PC-9 (cell line): Measurements from ENCODE around the gene SIK3. TPM values are rescaled to one million over a fixed set of nuclear protein-coding genes. Genes with fewer than 3 reads are reported as not detected.
A peak's percentile ranks its signal among the peaks of the same experiment; 100 is the strongest.
"Not testable (repeated sequence)": the region's sequence is repeated elsewhere in the genome, so short reads cannot be mapped to it uniquely, and the experiment has no call there.

Experiments used
- BruUV-seq: library from RNA; stranded (reverse); fragments of 400-500 nt; replicated peaks from 2 replicates; lab custom pipeline; 2021; lab: Mats Ljungman, UMichigan
- CTCF ChIA-PET: fragments of 300-600 bp; sonication (Branson Sonifier 250); formaldehyde crosslinking; loops from one replicate; lab custom pipeline; 2022; ENCODE audit warnings: antibody characterized with exemption; lab: Charles Lee
- POLR2A ChIA-PET: fragments of 300-600 bp; sonication (Branson Sonifier 250); formaldehyde crosslinking; loops from one replicate; lab custom pipeline; 2022; ENCODE audit warnings: antibody characterized with exemption; ENCODE audit not compliant: unreplicated experiment; lab: Charles Lee
- DNase-seq, 2 experiments: peaks; one replicate each; pipeline versions ENCODE4 v3.0.0 to v3.0.0-alpha.2; 2015 to 2022; ENCODE audit warnings: mixed read lengths in 1 of 2
- H2AFZ ChIP-seq: fragments of 200-600 bp; sonication (generic); 2 replicates; pipeline ENCODE4 v1.8.1; 2017; ENCODE audit warnings: antibody characterized with exemption
- H3F3A ChIP-seq: fragments of 200-600 bp; sonication (generic); 2 replicates; pipeline ENCODE4 v1.8.1; 2017; ENCODE audit warnings: antibody characterized with exemption, mild to moderate bottlenecking, low read depth; ENCODE audit not compliant: insufficient read depth
- H3K27ac ChIP-seq: fragments of 200-600 bp; sonication (generic); 2 replicates; pipeline ENCODE4 v1.6.1; 2016; ENCODE audit warnings: mixed run types
- H3K27me3 ChIP-seq: fragments of 200-600 bp; sonication (generic); 2 replicates; pipeline ENCODE4 v1.6.1; 2016; ENCODE audit warnings: low read depth, mixed run types; ENCODE audit not compliant: insufficient read depth
- H3K36me3 ChIP-seq: fragments of 200-600 bp; sonication (generic); 2 replicates; pipeline ENCODE4 v1.6.1; 2016; ENCODE audit warnings: low read depth, mixed run types
- H3K4me1 ChIP-seq: fragments of 200-600 bp; sonication (generic); replicated peaks from 2 replicates; pipeline ENCODE4 v1.6.1; 2016; ENCODE audit warnings: mixed run types; ENCODE audit not compliant: insufficient read depth
- H3K4me2 ChIP-seq: fragments of 200-600 bp; sonication (generic); 2 replicates; pipeline ENCODE4 v1.6.1; 2017; ENCODE audit warnings: mixed run types
- H3K4me3 ChIP-seq: fragments of 200-600 bp; sonication (generic); 2 replicates; pipeline ENCODE4 v1.6.1; 2016; ENCODE audit warnings: mixed run types
- H3K79me2 ChIP-seq: fragments of 200-600 bp; sonication (generic); 2 replicates; pipeline ENCODE4 v1.6.1; 2017; ENCODE audit warnings: low read depth, mixed run types
- H3K9me2 ChIP-seq: fragments of 200-600 bp; sonication (generic); 2 replicates; pipeline ENCODE4 v1.8.1; 2017; ENCODE audit warnings: mild to moderate bottlenecking; ENCODE audit not compliant: insufficient read depth
- H3K9me3 ChIP-seq: fragments of 200-600 bp; sonication (generic); 2 replicates; pipeline ENCODE4 v1.8.1; 2016; ENCODE audit warnings: low read depth; ENCODE audit not compliant: insufficient read depth
- H4K20me1 ChIP-seq: fragments of 200-600 bp; sonication (generic); 2 replicates; pipeline ENCODE4 v1.8.1; 2017; ENCODE audit not compliant: insufficient read depth
- CTCF ChIP-seq: fragments of 200-600 bp; sonication (generic); conservative IDR thresholded peaks from 2 replicates; pipeline ENCODE4 v1.6.1; 2017; ENCODE audit warnings: mixed run types, antibody characterized with exemption, mild to moderate bottlenecking, moderate library complexity
- EZH2 ChIP-seq: fragments of 200-600 bp; sonication (generic); IDR thresholded peaks from 2 replicates; pipeline ENCODE4 v1.8.0; 2017; ENCODE audit warnings: antibody characterized with exemption, low read depth
- intact Hi-C: fragments of 100-400 bp; cut with micrococcal nuclease; formaldehyde crosslinking; loops from one replicate; pipeline ENCODE4 v1.10.0; 2022; ENCODE audit not compliant: unreplicated experiment
- total RNA-seq: library from RNA; stranded (reverse); gene quantifications from 2 replicates; pipeline ENCODE4 v1.2.3, GENCODE V29; 2021

The SIK3 gene
- total RNA-seq, 1 experiment from 2014 or later = 30.2 TPM

DNA sequence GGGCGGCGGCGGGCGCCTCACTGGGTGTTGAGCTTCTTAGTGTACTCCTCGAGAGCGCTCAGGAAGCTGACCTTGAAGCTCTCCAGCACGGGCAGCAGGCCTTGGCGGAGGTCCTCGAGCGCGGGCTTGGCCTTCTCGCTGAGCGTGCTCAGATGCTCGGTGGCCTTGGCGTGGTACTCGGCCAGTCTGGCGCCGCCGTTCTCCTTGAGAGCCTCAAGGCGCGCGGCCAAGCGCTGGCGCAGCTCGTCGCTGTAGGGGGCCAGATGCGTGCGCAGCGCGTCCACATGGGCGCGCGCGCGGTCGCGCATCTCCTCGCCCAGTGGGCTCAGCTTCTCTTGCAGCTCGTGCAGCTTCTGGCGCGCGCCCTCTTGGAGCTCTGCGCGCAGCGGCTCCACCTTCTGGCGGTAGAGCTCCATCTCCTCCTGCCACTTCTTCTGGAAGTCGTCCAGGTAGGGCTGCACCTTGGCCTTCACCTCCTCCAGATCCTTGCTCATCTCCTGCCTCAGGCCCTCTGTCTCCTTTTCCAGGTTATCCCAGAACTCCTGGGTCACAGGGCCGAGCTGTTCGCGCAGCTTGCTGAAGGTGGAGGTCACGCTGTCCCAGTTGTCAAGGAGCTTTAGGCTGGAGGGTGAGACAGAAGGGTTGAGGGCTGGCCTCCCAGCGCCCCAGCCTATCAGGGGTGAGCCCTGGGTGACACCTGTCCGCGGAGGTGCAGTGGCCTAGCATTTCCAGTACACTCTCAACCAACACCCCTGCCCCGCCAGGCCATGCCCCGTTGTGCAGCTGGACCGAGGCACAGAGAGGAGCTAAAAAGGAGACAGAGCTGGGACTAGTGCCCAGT lies 262.2 kb downstream of the SIK3 start:
- DNase-seq = peak; percentile 67 to 79
- peak; percentile 68 for TF ChIP-seq CTCF
- no peak for TF ChIP-seq EZH2
- BruUV-seq = no TSS peak
- H3K9me2 ChIP-seq = no peaks in the 10 kb centered on the region
- H3K9me3 ChIP-seq = no peaks in the 10 kb centered on the region
- no peaks in the 10 kb centered on the region for H4K20me1 ChIP-seq
- ChIA-PET POLR2A (interaction anchor here (0.6 kb wide), 1 partner anchor 44 kb away, joined by 3 read pairs; no protein-coding TSS in a partner anchor), CTCF (interaction anchor here (0.6 to 1.8 kb wide), 7 partner anchors 42 to 390 kb away, joined by 4 to 16 read pairs (median 4); partner anchors contain the start of genes APOA5, BUD13 and ZPR1)
- no peak overlapping the region for H2AFZ ChIP-seq
- intact Hi-C loops = loop anchor here (5.0 kb wide), 1 partner anchor 49 kb away; the partner anchor contains the start of gene ZPR1
- H3K4me2 ChIP-seq = peak overlapping the region; percentile 62
- no peaks in the 10 kb centered on the region for H3K27me3 ChIP-seq
- H3K79me2 ChIP-seq = no peaks in the 10 kb centered on the region
- H3K36me3 ChIP-seq = no peaks in the 10 kb centered on the region
- H3K4me1 ChIP-seq = peaks cover 8% of the 10 kb centered on the region; the same call in 1 of the 2 replicates
- H3K4me3 ChIP-seq = no peak overlapping the region
- H3F3A ChIP-seq = no peaks in the 10 kb centered on the region
- H3K27ac ChIP-seq = no peak overlapping the region

DNA sequence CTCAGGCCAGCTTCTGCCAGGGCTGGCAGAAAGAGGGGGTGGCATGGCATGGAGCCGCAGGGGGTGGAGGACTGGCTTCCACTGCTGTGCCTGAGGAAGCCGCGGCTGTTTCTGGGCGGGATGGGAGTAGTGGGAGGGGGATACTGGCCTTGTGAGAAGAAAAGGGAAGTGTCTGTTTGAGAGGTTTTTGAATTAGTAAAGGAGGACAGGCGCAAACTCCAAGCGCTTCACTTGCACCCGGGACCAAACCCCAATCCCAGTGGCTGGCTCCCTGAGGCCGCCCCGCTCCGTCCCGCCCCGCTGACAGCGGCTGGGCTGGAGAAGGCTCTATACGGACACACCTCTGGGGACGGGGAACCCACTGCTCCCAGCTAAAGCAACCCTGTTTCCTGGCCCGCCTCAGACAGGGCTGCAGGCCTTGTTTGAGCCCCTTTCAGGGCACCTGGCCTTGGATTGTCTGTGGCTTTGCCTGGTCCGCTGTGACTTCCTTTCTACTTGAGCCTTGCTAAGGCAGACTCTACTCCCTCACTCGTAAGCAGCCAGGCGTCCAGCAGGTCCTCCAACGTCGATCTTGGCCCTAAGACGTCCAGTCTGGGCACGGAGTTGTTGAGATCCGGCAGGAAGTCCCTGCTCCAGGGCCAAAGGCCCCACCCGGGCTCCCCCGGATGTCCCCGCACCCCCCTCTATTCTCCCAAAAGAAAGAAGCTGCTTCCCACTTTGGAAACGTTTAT lies 263.0 kb downstream of the SIK3 start:
- H3F3A ChIP-seq = no peaks in the 10 kb centered on the region
- no peaks in the 10 kb centered on the region for H4K20me1 ChIP-seq
- H3K36me3 ChIP-seq = no peaks in the 10 kb centered on the region
- no peak overlapping the region for H3K4me3 ChIP-seq
- ChIA-PET CTCF (interaction anchor here (0.6 to 1.8 kb wide), 6 partner anchors 42 to 390 kb away, joined by 4 to 16 read pairs (median 4); partner anchors contain the start of genes APOA5, BUD13 and ZPR1), POLR2A (interaction anchor here (0.6 kb wide), 1 partner anchor 44 kb away, joined by 3 read pairs; no protein-coding TSS in a partner anchor)
- no peaks in the 10 kb centered on the region for H3K27me3 ChIP-seq
- no peak overlapping the region for H3K27ac ChIP-seq
- TF ChIP-seq EZH2 = no peak
- no peak for TF ChIP-seq CTCF
- no peaks in the 10 kb centered on the region for H3K9me2 ChIP-seq
- intact Hi-C loops = loop anchor here (5.0 kb wide), 1 partner anchor 48 kb away; the partner anchor contains the start of gene ZPR1
- H3K9me3 ChIP-seq = no peaks in the 10 kb centered on the region
- no TSS peak for BruUV-seq
- no peak overlapping the region for H3K4me2 ChIP-seq
- H2AFZ ChIP-seq = no peak overlapping the region
- H3K4me1 ChIP-seq = peaks cover 8% of the 10 kb centered on the region; the same call in 1 of the 2 replicates
- no peaks in the 10 kb centered on the region for H3K79me2 ChIP-seq
- DNase-seq = no peak

GRCh38 chr11:116834535-116835041 lies 263.6 kb downstream of the SIK3 start:
- H3K27me3 ChIP-seq, H4K20me1 ChIP-seq, H3K27ac ChIP-seq, H3F3A ChIP-seq, H3K4me3 ChIP-seq, H3K4me2 ChIP-seq, H3K4me1 ChIP-seq, DNase-seq, H3K79me2 ChIP-seq, POLR2A ChIA-PET, H3K36me3 ChIP-seq, H3K9me2 ChIP-seq, H3K9me3 ChIP-seq, BruUV-seq, H2AFZ ChIP-seq: not testable (repeated sequence)
- CTCF ChIA-PET = interaction anchor here (0.7 kb wide), 1 partner anchor 48 kb away, joined by 8 read pairs; no protein-coding TSS in a partner anchor
- intact Hi-C loops = loop anchor here (5.0 kb wide), 1 partner anchor 47 kb away; the partner anchor contains the start of gene ZPR1
